GM12873 (cell line): Measurements from ENCODE around the gene ZNF474.

ENCODE experiments used
- CTCF ChIP-seq: IDR thresholded peaks from 2 replicates; pipeline ENCODE4 v1.5.1; 2012; ENCODE audit warnings: low read depth, mild to moderate bottlenecking, moderate library complexity, low read length, control low read depth; ENCODE audit not compliant: insufficient read depth; ENCODE audit errors: missing control alignments

The ZNF474 gene

GRCh38 chr5:122165559-122166078 lies 36.3 kb downstream of the ZNF474 start:
- no peak for TF ChIP-seq CTCF

GRCh38 chr5:122169350-122170103 lies 40.2 kb downstream of the ZNF474 start:
- TF ChIP-seq CTCF: no peak

GRCh38 chr5:122170620-122171019 lies 41.3 kb downstream of the ZNF474 start:
- TF ChIP-seq CTCF: no peak

- no peak for TF ChIP-seq CTCF
Measured at GRCh38 chr5:122172207-122172606, 42.9 kb downstream of the ZNF474 start.

GRCh38 chr5:122173474-122174415 lies 44.4 kb downstream of the ZNF474 start:
- no peak for TF ChIP-seq CTCF

GRCh38 chr5:122175091-122175490 lies 45.7 kb downstream of the ZNF474 start:
- TF ChIP-seq CTCF: no peak

- no peak for TF ChIP-seq CTCF
Measured at GRCh38 chr5:122175852-122176251, 46.5 kb downstream of the ZNF474 start.
